ENCODE measurements around the gene MAP3K7CL. TPM values are rescaled to one million over a fixed set of nuclear protein-coding genes. Genes with fewer than 3 reads are reported as not detected.
A peak's percentile ranks its signal among the peaks of the same experiment; 100 is the strongest.
"Not testable (repeated sequence)": the region's sequence is repeated elsewhere in the genome, so short reads cannot be mapped to it uniquely, and the experiment has no call there.

Gene MAP3K7CL
- total RNA-seq, 1 donor from 2014 or later = 67.3 TPM

DNA sequence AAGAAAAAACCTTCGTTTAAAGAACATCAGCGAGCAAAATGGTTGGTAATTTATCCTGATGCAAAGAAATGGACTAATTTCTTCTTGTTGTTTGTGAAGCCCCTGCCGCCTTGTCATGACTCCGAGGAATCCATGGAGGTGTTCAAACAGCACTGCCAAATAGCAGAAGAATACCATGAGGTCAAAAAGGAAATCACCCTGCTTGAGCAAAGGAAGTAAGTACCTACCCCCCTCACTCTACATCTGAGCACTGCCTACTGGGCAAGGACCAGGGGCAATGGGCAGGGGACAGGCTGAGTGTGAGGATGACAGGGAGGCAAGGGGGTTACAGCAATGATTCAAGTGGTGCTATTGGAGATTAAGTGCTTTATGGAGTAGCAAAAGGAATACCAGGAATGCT is 29.4 kb downstream of the MAP3K7CL start:
- Mint-ChIP-seq H3K4me1 (ENCODE audit: low read depth, unreplicated experiment) (peaks cover 9% of the 10 kb centered on the region), H3K9me3 (ENCODE audit: unreplicated experiment) (no peaks in the 10 kb centered on the region), H3K4me3 (ENCODE audit: unreplicated experiment) (no peak overlapping the region), H3K27me3 (ENCODE audit: low read depth, unreplicated experiment) (no peaks in the 10 kb centered on the region), H3K36me3 (ENCODE audit: low read depth, unreplicated experiment) (peaks cover 15% of the 10 kb centered on the region), H3K27ac (ENCODE audit: unreplicated experiment) (no peak overlapping the region)
- Histone ChIP-seq H3K79me2 (ENCODE audit: insufficient read depth, low read length) (peaks cover 12% of the 10 kb centered on the region), H3K4me3 (ENCODE audit: insufficient read depth, low read depth, low read length) (no peak overlapping the region), H3K27me3 (ENCODE audit: insufficient read depth, low read length) (no peaks in the 10 kb centered on the region), H3K4me1 (ENCODE audit: insufficient read depth, low read length) (peaks cover 17% of the 10 kb centered on the region), H4K20me1 (ENCODE audit: insufficient read depth, low read length) (no peaks in the 10 kb centered on the region), H3K9ac (ENCODE audit: low read length) (no peak overlapping the region), H3K4me2 (ENCODE audit: low read length) (no peak overlapping the region), H3K9me3 (ENCODE audit: insufficient read depth, low read depth, low read length) (no peaks in the 10 kb centered on the region), H3K27ac (ENCODE audit: low read depth, low read length) (no peak overlapping the region), H2AFZ (ENCODE audit: low read depth, low read length) (no peak overlapping the region), H3K36me3 (ENCODE audit: insufficient read depth, low read length) (peaks cover 13% of the 10 kb centered on the region)
- FAIRE-seq = no peak
- no peak for DNase-seq (ENCODE audit: low read depth)
- TF ChIP-seq CTCF (IDR thresholded peaks at IDR 0.05; ENCODE audit: insufficient read depth, low read depth, low read length) (no peak), EZH2 (IDR thresholded peaks at IDR 0.05; ENCODE audit: insufficient read depth, low read length) (no peak)

GRCh38 chr21:29162825-29163224 is 32.4 kb downstream of the MAP3K7CL start:
- peak; percentile 92 for DNase-seq (ENCODE audit: low read depth)
- H3K9me3 Mint-ChIP-seq (ENCODE audit: unreplicated experiment); H3K4me3 ChIP-seq (ENCODE audit: insufficient read depth, low read depth, low read length); H3K27me3 ChIP-seq (ENCODE audit: insufficient read depth, low read length); H4K20me1 ChIP-seq (ENCODE audit: insufficient read depth, low read length); H3K4me3 Mint-ChIP-seq (ENCODE audit: unreplicated experiment); H3K27me3 Mint-ChIP-seq (ENCODE audit: low read depth, unreplicated experiment); H3K4me1 Mint-ChIP-seq (ENCODE audit: low read depth, unreplicated experiment); H2AFZ ChIP-seq (ENCODE audit: low read depth, low read length); H3K9me3 ChIP-seq (ENCODE audit: insufficient read depth, low read depth, low read length): not testable (repeated sequence)
- Mint-ChIP-seq H3K36me3 (ENCODE audit: low read depth, unreplicated experiment) (peaks cover 15% of the 10 kb centered on the region), H3K27ac (ENCODE audit: unreplicated experiment) (peak overlapping the region; percentile 96)
- peaks cover 27% of the 10 kb centered on the region for H3K36me3 ChIP-seq (ENCODE audit: insufficient read depth, low read length)
- peak overlapping the region; percentile 79 for H3K9ac ChIP-seq (ENCODE audit: low read length)
- H3K79me2 ChIP-seq (ENCODE audit: insufficient read depth, low read length) = peaks cover 17% of the 10 kb centered on the region
- peaks cover 17% of the 10 kb centered on the region for H3K4me1 ChIP-seq (ENCODE audit: insufficient read depth, low read length)
- H3K4me2 ChIP-seq (ENCODE audit: low read length) = peak overlapping the region; percentile 19
- peak; percentile 34 for FAIRE-seq
- H3K27ac ChIP-seq (ENCODE audit: low read depth, low read length) = peak overlapping the region; percentile 97

- no peak for TF ChIP-seq CTCF (IDR thresholded peaks at IDR 0.05; ENCODE audit: insufficient read depth, low read depth, low read length)
- no peak for TF ChIP-seq EZH2 (IDR thresholded peaks at IDR 0.05; ENCODE audit: insufficient read depth, low read length)
- H3K4me1 Mint-ChIP-seq (ENCODE audit: low read depth, unreplicated experiment) = peaks cover 12% of the 10 kb centered on the region
- Histone ChIP-seq H3K4me3 (ENCODE audit: insufficient read depth, low read depth, low read length) (no peak overlapping the region), H2AFZ (ENCODE audit: low read depth, low read length) (no peak overlapping the region), H3K27me3 (ENCODE audit: insufficient read depth, low read length) (no peaks in the 10 kb centered on the region), H3K79me2 (ENCODE audit: insufficient read depth, low read length) (peaks cover 14% of the 10 kb centered on the region), H3K9ac (ENCODE audit: low read length) (peak overlapping the region; percentile 79), H3K4me1 (ENCODE audit: insufficient read depth, low read length) (peaks cover 17% of the 10 kb centered on the region), H3K4me2 (ENCODE audit: low read length) (peak overlapping the region; percentile 6), H4K20me1 (ENCODE audit: insufficient read depth, low read length) (no peaks in the 10 kb centered on the region), H3K36me3 (ENCODE audit: insufficient read depth, low read length) (peaks cover 32% of the 10 kb centered on the region), H3K9me3 (ENCODE audit: insufficient read depth, low read depth, low read length) (no peaks in the 10 kb centered on the region), H3K27ac (ENCODE audit: low read depth, low read length) (peak overlapping the region; percentile 97)
- H3K36me3 Mint-ChIP-seq (ENCODE audit: low read depth, unreplicated experiment) = peaks cover 18% of the 10 kb centered on the region
- peak overlapping the region; percentile 89 for H3K27ac Mint-ChIP-seq (ENCODE audit: unreplicated experiment)
- no peak for DNase-seq (ENCODE audit: low read depth)
- no peaks in the 10 kb centered on the region for H3K9me3 Mint-ChIP-seq (ENCODE audit: unreplicated experiment)
- no peaks in the 10 kb centered on the region for H3K27me3 Mint-ChIP-seq (ENCODE audit: low read depth, unreplicated experiment)
- FAIRE-seq = no peak
- no peak overlapping the region for H3K4me3 Mint-ChIP-seq (ENCODE audit: unreplicated experiment)
Measured at GRCh38 chr21:29163341-29164115, 33.1 kb downstream of the MAP3K7CL start.
